HepG2 (cell line): ENCODE data around the gene FGD2. TPM values are rescaled to one million over a fixed set of nuclear protein-coding genes. Genes with fewer than 3 reads are reported as not detected.

ENCODE experiments used
- ETV5 ChIP-seq: IDR thresholded peaks from 2 replicates; pipeline ENCODE4 v1.6.1; 2018; ENCODE audit warnings: missing biosample characterization, missing genetic modification reagents, inconsistent platforms, borderline replicate concordance
- HCFC1 ChIP-seq: fragments of 150-350 bp; IDR thresholded peaks from 2 replicates; pipeline ENCODE4 v1.6.1; 2014; ENCODE audit warnings: low read depth, low read length
- MAZ ChIP-seq, 2 experiments: sonication (generic) in 1 of 2; formaldehyde crosslinking in 1 of 2; IDR thresholded peaks; 2 replicates each; pipeline versions ENCODE4 v1.5.0 to v1.6.1; 2012 to 2020; ENCODE audit warnings: low read depth in 2 of 2, mild to moderate bottlenecking in 2 of 2, borderline replicate concordance in 1 of 2, improper control_type of control experiment in 1 of 2, low read length in 1 of 2, missing genetic modification reagents in 1 of 2, moderate library complexity in 1 of 2
- MIXL1 ChIP-seq: IDR thresholded peaks from 2 replicates; pipeline ENCODE4 v1.6.1; 2016
- NFE2L2 ChIP-seq: fragments of 150-350 bp; IDR thresholded peaks from 2 replicates; pipeline ENCODE4 v1.6.1; 2014; ENCODE audit warnings: low read length
- RELA ChIP-seq: sonication (generic); formaldehyde crosslinking; IDR thresholded peaks from 2 replicates; pipeline ENCODE4 v1.4.0; 2020; ENCODE audit warnings: missing genetic modification reagents
- RFXANK ChIP-seq: IDR thresholded peaks from 2 replicates; pipeline ENCODE4 v1.6.1; 2016
- SRSF9 ChIP-seq: fragments of 200-400 bp; formaldehyde crosslinking; IDR thresholded peaks from 2 replicates; pipeline ENCODE4 v1.6.1; 2018; ENCODE audit warnings: borderline replicate concordance, mild to moderate bottlenecking, low read depth, low read length; ENCODE audit not compliant: insufficient read depth, poor library complexity, severe bottlenecking
- SYNCRIP ChIP-seq: fragments of 200-400 bp; formaldehyde crosslinking; IDR thresholded peaks from 2 replicates; pipeline ENCODE4 v1.6.1; 2018; ENCODE audit warnings: mild to moderate bottlenecking, low read depth, low read length; ENCODE audit not compliant: insufficient read depth
- ZBTB3 ChIP-seq: sonication (generic); formaldehyde crosslinking; IDR thresholded peaks from 2 replicates; pipeline ENCODE4 v1.4.0; 2020; ENCODE audit warnings: low read depth, mild to moderate bottlenecking, moderate library complexity, missing genetic modification reagents, borderline replicate concordance
- ZNF780A ChIP-seq: sonication (generic); formaldehyde crosslinking; IDR thresholded peaks from 2 replicates; pipeline ENCODE4 v1.8.0; 2022; ENCODE audit warnings: mild to moderate bottlenecking, missing genetic modification reagents, moderate library complexity
- ZSCAN30 ChIP-seq: sonication (generic); formaldehyde crosslinking; IDR thresholded peaks from 2 replicates; pipeline ENCODE4 v1.5.0; 2020; ENCODE audit warnings: mild to moderate bottlenecking, missing genetic modification reagents
- polyA plus RNA-seq, 8 experiments: library from polyadenylated mRNA; depleted of rRNA in 3 of 8; stranded (reverse) in 7 of 8; unstranded in 1 of 8; fragments of >200 nt; fragmentation: Illumina TruSeq in 4 of 8; extraction: Trizol in 4 of 8; gene quantifications; 2 replicates each; pipeline versions ENCODE4 v1.2.1 to v1.2.3, GENCODE V29; 2011 to 2016; ENCODE audit warnings: low read depth in 4 of 8, missing spikeins in 1 of 8, mixed read lengths in 1 of 8; ENCODE audit not compliant: insufficient read depth in 1 of 8
- total RNA-seq, 5 experiments: library from RNA; depleted of rRNA; stranded (reverse); fragments of >200 nt; fragmentation: Illumina TruSeq; extraction: Trizol; gene quantifications; 2 replicates each; pipeline ENCODE4 v1.2.3, GENCODE V29; 2016; ENCODE audit warnings: low read depth in 1 of 5
- TF ChIP-seq, protein P1 (sequence below): sonication (generic); formaldehyde crosslinking; IDR thresholded peaks from 2 replicates; pipeline ENCODE4 v1.4.0; 2020; ENCODE audit warnings: low read depth, missing genetic modification reagents
- TF ChIP-seq, protein P2 (sequence below), 2 experiments: sonication (generic) in 1 of 2; formaldehyde crosslinking in 1 of 2; IDR thresholded peaks; 2 replicates each; pipeline versions ENCODE4 v1.4.0 to v1.6.1; 2016 to 2020; ENCODE audit warnings: borderline replicate concordance in 1 of 2, low read depth in 1 of 2, mild to moderate bottlenecking in 1 of 2, missing genetic modification reagents in 1 of 2
- TF ChIP-seq, protein P3 (sequence below): sonication (generic); formaldehyde crosslinking; IDR thresholded peaks from 2 replicates; pipeline ENCODE4 v1.4.0; 2020; ENCODE audit warnings: missing genetic modification reagents, borderline replicate concordance

FGD2 gene
- total and polyA plus RNA-seq, 2 of the 13 experiments (the other 11 are each of a cell fraction or from before 2014, with no cell fraction given): not detected

GRCh38 chr6:37059344-37060194 is 54.1 kb downstream of the FGD2 start (continued):
- TF ChIP-seq, protein P1, sequence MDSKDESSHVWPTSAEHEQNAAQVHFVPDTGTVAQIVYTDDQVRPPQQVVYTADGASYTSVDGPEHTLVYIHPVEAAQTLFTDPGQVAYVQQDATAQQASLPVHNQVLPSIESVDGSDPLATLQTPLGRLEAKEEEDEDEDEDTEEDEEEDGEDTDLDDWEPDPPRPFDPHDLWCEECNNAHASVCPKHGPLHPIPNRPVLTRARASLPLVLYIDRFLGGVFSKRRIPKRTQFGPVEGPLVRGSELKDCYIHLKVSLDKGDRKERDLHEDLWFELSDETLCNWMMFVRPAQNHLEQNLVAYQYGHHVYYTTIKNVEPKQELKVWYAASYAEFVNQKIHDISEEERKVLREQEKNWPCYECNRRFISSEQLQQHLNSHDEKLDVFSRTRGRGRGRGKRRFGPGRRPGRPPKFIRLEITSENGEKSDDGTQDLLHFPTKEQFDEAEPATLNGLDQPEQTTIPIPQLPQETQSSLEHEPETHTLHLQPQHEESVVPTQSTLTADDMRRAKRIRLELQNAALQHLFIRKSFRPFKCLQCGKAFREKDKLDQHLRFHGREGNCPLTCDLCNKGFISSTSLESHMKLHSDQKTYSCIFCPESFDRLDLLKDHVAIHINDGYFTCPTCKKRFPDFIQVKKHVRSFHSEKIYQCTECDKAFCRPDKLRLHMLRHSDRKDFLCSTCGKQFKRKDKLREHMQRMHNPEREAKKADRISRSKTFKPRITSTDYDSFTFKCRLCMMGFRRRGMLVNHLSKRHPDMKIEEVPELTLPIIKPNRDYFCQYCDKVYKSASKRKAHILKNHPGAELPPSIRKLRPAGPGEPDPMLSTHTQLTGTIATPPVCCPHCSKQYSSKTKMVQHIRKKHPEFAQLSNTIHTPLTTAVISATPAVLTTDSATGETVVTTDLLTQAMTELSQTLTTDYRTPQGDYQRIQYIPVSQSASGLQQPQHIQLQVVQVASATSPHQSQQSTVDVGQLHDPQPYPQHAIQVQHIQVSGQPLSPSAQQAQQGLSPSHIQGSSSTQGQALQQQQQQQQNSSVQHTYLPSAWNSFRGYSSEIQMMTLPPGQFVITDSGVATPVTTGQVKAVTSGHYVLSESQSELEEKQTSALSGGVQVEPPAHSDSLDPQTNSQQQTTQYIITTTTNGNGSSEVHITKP: peak; percentile 66; the same call in 1 of the 2 replicates
- no peak for TF ChIP-seq SYNCRIP
- TF ChIP-seq HCFC1: peak; percentile 17; the same call in 1 of the 2 replicates
- peak; percentile 89 for TF ChIP-seq MIXL1 (CRISPR knock-in tag)
- peak; percentile 61; the same call in 1 of the 2 replicates for TF ChIP-seq MAZ (IDR thresholded peaks at IDR 0.05; ENCODE audit: borderline replicate concordance, low read depth, low read length)
- peak; percentile 55 for TF ChIP-seq MAZ (CRISPR knock-in tag; IDR thresholded peaks at IDR 0.05; ENCODE audit: low read depth)
- no peak; the same call in 1 of the 2 replicates for TF ChIP-seq ZBTB3 (CRISPR knock-in tag)
- TF ChIP-seq, protein P2, sequence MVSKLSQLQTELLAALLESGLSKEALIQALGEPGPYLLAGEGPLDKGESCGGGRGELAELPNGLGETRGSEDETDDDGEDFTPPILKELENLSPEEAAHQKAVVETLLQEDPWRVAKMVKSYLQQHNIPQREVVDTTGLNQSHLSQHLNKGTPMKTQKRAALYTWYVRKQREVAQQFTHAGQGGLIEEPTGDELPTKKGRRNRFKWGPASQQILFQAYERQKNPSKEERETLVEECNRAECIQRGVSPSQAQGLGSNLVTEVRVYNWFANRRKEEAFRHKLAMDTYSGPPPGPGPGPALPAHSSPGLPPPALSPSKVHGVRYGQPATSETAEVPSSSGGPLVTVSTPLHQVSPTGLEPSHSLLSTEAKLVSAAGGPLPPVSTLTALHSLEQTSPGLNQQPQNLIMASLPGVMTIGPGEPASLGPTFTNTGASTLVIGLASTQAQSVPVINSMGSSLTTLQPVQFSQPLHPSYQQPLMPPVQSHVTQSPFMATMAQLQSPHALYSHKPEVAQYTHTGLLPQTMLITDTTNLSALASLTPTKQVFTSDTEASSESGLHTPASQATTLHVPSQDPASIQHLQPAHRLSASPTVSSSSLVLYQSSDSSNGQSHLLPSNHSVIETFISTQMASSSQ (IDR thresholded peaks at IDR 0.05; ENCODE audit: low read depth): 0 out of 2 replicates have a peak, but pooled peaks have one; percentile 46
- TF ChIP-seq, protein P2 (CRISPR knock-in tag; IDR thresholded peaks at IDR 0.05; ENCODE audit: borderline replicate concordance): peak; percentile 62; the same call in 1 of the 2 replicates
- TF ChIP-seq, protein P3, sequence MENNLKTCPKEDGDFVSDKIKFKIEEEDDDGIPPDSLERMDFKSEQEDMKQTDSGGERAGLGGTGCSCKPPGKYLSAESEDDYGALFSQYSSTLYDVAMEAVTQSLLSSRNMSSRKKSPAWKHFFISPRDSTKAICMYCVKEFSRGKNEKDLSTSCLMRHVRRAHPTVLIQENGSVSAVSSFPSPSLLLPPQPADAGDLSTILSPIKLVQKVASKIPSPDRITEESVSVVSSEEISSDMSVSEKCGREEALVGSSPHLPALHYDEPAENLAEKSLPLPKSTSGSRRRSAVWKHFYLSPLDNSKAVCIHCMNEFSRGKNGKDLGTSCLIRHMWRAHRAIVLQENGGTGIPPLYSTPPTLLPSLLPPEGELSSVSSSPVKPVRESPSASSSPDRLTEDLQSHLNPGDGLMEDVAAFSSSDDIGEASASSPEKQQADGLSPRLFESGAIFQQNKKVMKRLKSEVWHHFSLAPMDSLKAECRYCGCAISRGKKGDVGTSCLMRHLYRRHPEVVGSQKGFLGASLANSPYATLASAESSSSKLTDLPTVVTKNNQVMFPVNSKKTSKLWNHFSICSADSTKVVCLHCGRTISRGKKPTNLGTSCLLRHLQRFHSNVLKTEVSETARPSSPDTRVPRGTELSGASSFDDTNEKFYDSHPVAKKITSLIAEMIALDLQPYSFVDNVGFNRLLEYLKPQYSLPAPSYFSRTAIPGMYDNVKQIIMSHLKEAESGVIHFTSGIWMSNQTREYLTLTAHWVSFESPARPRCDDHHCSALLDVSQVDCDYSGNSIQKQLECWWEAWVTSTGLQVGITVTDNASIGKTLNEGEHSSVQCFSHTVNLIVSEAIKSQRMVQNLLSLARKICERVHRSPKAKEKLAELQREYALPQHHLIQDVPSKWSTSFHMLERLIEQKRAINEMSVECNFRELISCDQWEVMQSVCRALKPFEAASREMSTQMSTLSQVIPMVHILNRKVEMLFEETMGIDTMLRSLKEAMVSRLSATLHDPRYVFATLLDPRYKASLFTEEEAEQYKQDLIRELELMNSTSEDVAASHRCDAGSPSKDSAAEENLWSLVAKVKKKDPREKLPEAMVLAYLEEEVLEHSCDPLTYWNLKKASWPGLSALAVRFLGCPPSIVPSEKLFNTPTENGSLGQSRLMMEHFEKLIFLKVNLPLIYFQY: peak; percentile 42; the same call in 1 of the 2 replicates
- TF ChIP-seq SRSF9: no peak
- TF ChIP-seq RELA: peak; percentile 8; the same call in 1 of the 2 replicates
- TF ChIP-seq ZNF780A: no peak
- peak; percentile 71; the same call in 1 of the 2 replicates for TF ChIP-seq ETV5 (CRISPR knock-in tag)
- peak; percentile 100 for TF ChIP-seq NFE2L2
- no peak for TF ChIP-seq RFXANK
- no peak for TF ChIP-seq ZSCAN30 (CRISPR knock-in tag)
